ENCODE measurements around the gene GMCL2.
"Not testable (repeated sequence)": the region's sequence is repeated elsewhere in the genome, so short reads cannot be mapped to it uniquely, and the experiment has no call there.

Gene GMCL2

DNA sequence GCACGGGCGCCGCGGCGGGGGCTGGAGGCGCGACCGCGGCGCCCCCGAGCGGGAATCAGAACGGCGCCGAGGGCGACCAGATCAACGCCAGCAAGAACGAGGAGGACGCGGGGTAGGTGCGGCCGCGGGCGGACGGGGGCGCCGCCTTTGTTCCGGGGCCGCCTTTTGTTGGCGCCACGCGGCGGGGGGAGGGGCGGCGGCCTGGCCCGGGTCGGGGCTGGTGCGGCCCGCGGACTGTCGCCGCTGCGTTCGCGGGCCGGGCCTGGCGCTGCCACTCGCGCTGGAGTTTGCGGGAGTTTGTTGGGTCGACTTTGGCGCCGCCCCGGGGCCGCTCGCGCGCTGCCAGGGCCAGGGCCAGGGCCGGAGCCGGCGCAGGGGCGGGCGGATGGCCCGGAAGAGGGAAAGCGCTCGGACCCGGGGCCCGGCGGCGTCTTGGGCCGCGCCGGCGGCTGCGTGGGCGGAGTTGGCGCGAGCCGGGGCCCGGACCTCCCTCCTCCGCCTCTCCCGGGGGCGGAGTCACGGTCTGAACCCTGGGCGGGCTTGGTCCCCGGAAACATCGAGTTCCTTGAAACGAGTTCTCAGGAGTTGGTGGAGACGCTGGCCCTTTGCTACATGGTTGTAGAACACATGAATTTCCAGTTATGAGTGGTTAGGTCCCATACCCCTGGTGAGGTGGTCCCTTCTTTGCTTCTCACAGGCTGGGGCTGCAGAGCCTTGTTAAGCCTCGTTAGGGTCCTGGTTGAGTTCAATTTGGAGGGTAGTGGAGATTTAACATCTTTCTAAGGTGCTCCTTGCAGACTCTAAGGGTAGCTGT lies 18.0 kb upstream of the GMCL2 start:
- DNase-seq: peak; percentile 71

DNA sequence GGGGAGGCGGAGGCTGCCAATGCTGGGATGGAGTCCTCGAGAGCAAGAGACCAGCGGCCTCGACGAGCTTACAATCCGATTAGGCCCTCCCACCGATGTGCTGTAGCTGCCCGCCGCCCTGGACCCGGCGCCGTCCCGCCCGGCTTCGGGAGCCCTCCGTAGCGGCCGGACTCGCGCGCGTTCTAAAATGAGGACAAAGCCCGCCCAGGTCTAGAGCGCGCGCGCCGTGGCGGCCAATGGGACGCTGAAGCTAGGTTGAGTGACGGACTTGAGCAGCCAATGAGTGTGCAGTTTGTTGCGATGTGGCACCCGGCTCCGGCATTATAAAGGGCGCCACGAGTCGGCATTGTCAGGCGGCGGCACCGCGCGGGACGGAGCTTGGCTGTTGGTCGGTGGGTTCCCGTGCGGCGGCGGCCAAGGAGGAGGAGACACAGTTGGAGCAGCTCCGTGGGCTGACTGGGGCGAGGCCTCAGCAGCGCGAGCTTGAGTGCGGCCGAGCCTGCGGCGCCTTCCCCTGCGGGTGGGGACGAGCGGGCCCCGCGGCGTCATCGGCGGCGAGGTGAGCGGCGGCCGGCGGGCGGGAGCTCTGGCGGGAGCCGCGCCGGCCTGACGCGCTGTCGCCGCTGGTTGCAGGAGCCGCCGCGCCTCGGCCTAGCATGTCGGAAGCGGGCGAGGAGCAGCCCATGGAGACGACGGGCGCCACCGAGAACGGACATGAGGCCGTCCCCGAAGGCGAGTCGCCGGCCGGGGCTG lies 17.2 kb upstream of the GMCL2 start, which contains the start of gene HNRNPAB:
Gene HNRNPAB, plus strand, starts transcription at position 352 of the 753 bp plus-strand sequence. Its CDS starts 305 bp downstream, at position 657.
- DNase-seq: peak; percentile 97

DNA sequence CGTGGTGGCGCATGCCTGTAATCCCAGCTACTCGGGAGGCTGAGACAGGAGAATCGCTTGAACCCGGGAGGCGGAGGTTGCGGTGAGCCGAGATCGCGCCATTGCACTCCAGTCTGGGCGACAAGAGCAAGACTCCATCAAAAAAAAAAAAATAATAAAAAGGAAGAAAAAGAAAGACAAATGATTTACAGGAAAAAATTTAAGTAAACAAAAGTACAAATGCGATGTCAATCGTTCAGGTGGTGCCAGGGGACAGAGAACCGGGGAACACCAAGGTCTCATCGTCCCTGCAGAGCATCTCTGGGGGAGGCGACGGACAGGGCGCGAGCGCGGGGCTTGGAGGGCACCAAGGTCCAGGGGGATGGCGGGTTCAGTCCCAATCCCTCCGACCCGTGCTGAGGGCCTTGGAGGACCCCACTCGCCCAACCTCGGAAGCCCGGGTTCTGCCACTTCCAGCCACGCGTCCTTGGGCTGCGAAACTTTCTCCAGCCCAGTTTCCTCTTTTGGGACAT lies 16.6 kb upstream of the GMCL2 start:
- no peak for DNase-seq

DNA sequence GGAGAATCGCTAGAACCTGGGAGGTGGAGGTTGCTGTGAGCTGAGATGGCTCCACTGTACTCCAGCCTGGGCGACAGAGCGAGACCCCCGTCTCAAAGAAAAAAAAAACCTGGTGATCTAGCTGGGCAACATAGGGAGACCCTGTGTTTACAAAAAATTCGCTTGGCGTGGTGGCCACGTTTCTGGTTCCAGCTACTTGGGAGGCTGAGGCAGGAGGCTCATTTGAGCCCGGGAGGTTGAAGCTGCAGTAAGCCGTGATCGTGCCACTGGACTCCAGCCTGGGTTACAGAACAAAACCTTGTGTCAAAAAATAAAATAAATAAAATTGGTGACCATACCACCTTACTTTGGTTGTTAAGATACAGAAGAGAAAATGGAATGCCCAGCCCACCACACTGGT lies 15.4 kb upstream of the GMCL2 start:
- DNase-seq: no peak

DNA sequence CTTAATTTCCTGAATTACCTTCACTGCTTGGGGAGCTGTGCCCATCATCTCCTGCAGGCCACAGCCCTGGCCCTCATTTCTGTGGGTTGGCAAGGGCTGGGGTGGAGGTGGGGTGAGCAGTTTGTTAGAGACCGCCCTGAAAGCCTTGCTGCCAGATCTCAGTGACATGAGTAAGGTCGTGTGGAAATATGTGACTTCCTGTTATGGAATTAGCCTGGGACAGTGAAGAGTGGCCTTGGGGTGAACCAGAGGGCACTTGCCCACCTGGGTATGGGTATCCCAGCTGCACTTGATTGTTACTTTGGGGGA lies 14.7 kb upstream of the GMCL2 start:
- no peak for DNase-seq

DNA sequence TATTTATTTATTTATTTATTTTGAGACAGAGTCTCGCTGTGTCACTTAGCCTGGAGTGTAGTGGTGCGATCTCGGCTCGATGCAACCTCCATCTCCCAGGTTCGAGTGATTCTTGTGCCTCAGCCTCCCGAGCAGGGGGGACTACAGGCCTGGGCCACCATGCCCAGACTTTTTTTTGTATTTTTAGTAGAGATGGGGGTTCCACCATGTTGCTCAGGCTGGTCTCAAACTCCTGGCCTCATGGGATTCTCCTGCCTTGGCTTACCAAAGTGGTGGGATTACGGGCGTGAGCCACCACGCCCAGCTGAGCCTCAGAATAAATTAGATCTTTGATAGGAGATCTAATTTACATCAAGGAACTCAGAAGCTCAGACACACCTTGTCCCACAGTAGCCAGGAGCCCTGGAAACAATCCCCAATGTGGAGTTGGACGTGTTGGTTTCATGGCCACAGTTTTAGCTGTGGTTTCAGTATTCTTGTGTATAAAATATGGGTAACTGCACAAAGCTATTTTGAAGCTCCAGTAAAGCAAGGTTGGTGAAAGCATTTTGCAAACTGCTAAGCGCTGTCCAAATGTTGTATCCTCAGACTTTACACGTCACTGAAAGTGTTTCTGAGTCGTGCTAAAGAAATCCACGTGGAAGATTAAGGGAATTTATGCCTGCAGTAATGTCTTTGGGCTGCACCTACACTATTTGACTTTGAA lies 14.2 kb upstream of the GMCL2 start:
- DNase-seq: no peak

DNA sequence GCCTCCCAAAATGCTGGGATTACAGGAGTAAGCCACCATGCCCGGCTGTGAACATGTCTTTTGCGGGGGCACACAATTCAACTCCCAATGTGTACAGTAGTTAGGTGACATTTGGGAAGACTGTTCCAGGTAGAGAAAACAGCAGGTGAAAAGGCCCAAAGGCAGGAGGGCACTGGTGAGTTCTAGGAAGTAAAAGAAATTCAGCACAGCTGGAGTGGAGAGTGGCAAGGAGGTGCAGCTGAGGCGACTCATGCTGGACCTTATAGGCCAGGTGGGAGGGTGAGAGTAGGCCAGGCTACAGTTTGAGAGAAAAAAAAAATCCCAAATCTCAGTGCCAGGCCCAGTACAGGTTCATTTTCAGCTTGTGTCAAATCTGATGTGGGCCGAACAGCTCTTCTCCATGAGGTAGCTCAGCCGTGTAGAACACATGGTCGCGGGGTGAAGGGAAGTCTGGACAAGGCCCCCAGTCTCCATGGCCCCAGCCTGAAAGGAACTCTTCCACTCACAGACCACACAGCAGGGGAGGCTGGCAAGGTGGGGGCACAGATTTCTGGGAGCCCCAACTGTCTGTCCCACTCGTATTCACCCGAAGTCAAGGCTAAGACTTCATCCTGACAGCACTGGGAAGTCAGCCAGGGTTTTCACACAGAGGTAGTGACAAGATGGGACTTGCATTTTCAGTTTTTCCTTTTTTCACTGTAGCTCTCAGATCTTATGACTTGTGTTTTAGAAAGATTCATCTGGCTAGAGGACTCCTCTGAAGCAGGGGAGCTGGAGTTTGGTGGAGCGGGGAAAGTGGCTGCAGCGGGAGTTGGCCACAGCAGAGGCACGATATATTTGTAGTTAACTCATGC lies 12.6 kb upstream of the GMCL2 start:
- DNase-seq: no peak

DNA sequence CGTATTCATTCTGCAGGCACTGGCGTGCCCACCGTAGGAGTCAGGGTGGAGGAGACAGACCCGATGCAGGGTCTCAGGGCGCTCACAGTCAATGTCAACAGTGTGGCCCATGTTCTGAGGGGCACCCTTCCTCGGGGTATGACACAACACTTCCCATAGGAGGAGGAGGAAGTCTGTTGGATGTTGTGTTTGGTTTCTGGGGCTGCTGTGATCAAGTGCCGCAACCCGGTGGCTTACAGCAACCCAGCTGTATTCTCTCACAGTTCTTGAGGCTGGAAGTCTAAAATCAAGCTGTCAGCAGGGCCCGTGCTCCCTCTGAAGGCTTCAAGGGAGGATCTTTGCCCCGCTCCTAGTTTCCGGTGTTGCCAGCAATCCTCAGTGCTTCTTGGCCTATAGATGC lies 11.5 kb upstream of the GMCL2 start:
- DNase-seq: no peak

DNA sequence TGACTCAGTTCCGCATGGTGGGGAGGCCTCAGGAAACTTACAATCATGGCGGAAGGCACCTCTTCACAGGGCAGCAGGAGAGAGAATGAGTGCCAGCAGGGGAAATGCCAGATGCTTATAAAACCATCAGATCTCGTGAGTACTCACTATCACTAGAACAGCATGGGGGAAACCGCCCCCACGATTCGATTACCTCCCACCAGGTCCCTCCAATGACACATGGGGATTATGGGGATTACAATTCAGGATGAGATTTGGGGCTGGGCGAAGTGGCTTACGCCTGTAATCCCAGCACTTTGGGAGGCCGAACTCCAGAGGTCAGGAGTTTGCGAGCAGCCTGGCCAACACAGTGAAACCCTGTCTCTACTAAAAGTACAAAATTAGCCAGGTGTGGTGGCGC lies 11.0 kb upstream of the GMCL2 start:
- DNase-seq: not testable (repeated sequence)

DNA sequence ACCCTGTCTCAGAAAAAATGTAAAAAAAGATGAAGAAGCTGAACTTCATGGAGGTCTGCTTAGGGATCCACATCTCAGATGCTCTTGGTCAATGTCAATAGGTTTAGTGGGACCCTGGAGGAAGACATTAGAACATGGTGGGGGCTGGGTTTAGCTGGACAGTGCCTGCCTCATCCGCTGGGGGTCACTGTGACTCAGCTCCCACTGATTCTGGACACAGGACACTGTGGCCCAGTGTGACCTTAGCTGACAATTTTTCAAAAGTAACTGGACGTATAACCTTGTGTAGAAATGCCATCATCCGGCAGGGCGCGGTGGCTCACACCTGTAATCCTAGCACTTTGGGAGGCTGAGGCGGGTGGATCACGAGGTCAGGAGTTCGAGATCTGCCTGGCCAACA lies 9.8 kb upstream of the GMCL2 start:
- no peak for DNase-seq

DNA sequence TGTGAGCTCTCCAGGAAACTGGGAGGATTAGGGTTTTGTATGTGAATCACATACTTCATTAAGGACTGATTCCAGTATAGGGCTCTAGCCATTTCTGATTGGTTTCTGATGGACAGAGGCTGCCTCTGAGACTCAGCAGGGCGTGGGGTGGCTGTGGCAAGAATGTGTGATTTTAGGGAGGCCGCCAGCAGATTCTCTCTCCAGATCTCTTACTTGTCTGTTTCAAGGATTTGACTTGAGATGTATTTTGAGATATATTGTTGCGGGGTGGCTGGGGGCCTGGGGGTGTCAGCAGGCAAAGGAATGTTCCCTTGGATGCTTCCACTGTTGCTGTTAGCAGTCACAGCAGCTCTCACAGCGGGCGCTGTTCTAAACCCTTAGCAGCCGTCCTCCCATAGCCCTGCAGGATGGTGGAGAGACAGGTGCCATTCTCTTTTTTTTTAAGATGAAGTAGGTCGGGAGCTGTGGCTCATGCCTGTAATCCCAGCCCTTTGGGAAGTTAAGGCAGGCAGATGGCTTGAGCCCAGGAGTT lies 9.2 kb upstream of the GMCL2 start:
- no peak for DNase-seq

DNA sequence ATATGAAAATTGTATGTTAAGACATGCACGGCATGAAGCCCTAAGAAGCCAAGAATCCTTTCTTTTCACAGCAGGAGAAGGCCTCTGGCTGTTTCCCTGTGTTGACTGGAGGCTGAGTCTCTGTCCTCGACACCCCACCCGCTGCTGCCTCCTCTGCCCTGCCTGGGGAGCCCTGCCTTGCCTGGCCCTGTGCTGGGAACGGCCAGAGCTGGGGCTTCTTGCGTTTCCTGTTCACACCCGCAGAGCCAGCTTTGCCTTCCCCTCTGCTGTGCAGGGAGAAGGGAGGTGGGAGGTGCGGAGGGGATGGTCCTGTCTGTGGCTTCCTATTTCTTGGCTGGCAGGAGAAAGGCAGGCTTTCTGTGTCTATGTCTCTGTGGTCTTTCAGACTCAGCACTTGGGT lies 6.9 kb upstream of the GMCL2 start:
- DNase-seq: no peak

DNA sequence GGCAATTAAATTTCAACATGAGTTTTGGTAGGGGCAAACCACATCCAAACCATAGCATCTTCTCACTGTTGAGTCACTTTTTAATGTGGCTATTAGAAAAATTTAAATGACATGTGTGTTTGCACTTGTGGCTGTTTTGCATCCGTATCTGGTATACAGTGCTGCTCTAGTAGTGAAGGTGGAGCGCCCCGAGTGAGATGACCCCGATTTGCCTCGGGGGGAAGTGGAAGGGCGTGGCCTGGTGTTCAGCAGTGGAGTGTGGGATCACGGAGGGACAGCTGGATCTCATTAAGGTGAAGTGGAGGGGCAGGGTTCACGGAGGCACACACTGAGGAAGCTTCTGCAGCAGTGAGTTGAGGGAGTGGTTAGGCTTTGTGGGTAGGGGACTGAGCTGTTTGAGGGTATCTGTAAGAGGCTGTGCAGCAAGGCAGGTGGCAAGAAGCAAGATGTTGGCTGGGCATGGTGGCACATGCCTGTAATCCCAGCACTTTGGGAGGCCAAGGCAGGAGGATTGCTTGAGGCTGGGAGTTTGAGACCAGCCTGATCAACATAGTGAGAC lies 6.2 kb upstream of the GMCL2 start:
- DNase-seq: no peak

DNA sequence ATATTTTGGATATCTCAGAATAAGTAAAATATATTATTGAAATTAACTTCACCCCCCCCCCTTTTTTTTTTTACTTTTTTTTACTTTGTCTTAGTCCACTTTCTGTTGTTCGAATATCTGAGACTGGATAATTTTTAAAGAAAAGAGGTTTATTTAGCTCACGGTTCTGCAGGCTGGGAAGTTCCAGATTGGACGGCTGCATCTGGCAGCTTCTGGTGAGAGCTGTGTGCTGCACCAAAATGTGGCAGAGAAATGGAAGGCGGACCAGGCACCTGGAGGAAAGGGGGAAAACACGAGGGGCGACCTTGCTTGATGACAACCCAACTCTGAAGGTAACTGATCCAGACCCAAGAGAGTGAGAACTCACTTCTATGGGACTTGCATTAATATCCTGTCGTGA lies 5.6 kb upstream of the GMCL2 start:
- DNase-seq: no peak

DNA sequence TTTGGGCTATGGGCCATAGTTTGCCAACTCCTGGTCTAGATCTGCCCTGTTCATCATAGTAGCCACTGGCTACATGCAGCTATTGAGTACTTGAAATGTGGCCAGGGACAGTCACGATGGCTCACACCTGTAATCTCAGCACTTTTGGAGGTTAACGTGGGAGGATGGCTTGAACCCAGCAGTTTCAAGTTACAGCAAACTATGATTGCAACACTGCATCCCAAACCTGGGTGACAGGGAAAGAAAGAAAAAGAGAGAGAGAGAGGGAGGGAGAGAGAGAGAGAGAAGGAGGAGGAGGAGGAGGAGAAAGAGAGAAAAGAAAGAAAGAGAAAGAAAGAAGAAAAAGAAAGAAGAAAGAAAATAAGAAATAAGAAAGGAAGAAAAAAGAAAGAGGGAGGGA lies 5.1 kb upstream of the GMCL2 start:
- DNase-seq: no peak

DNA sequence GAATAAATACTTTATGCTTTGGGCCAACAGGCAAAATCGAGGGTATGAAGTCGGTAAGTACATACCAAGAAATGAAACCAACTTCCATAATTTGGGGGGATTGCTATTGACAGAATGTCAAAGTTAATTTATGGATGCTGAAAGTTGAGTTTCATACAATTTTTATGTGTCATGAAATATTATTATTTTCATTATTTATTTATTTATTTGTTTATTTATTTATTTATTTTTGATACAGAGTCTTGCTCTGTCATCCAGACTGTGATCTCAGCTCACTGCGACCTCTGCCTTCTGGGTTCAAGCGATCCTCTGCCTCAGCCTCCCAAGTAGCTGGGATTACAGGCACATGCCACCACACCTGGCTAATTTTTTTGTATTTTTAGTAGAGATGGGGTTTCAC lies 4.5 kb upstream of the GMCL2 start:
- DNase-seq: no peak

DNA sequence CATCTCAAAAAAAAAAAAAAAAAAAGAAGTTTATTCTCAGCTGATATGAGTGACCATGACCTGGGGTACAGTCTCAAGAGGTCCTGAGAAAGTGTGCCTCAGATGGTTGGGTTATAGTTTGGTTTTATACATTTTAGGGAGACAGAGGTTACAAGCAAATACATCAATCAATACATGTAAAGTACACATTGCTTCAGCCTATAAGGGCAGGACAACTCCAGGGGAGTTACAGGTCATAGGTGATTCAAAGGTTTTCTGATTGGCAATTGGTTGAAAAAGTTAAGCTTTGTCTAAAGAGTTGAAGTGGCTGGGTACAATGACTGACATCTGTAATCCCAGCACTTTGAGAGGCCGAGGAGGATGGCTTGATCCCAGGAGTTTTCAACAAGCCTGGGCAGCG lies 2.3 kb upstream of the GMCL2 start:
- DNase-seq: no peak

DNA sequence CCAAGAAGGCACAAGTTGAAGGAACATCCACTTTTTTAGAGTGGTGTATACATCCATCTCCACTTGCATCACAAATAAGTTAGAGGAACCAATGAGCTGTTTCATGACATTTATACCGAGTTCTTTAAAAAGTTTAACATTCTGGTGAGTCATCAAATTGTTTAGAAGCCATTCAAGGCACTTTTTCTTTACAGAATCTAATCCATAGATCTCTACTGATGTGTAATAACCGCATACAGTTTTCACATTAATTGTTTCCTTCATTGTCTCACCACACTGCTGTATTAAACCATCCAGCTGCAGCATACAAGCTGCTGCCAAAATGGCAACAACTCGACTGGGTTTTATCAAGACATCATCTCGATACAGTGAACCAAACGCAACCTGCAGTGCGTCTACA lies 744 bp downstream of the GMCL2 start:
- DNase-seq: no peak

DNA sequence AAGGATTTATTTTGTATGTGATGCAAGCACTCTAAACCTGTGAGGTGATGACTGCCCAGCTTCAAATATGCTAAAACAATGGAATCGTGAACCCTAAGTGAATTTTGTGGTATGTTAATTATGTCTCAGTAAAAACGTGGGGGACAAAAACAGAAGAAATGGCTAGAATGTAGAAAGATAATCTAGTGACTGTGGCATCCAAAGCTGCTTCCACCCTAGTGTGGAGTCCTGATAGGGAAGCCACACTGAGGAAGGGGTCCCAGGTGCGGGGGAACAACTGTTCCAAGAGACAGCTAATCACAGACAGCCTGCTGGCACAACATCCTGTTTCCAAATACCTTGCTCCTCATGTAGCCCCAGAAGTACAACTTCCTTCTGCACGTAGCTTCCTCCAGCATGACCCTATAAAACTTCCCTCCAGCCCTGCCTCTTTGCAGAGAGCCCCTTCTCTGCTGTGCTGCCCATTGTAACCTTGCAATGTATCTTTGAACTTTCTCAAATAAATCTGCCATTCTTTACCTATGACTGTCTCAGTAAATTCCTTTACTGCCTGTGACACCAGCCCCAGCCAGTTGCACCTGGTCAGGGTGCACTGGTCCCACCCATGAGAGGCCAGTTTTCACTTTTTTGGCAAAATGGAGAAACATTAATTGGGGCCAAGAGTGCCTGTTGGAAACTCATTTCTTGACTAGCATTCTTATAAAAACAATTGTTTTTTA lies 4.9 kb downstream of the GMCL2 start:
- no peak for DNase-seq

DNA sequence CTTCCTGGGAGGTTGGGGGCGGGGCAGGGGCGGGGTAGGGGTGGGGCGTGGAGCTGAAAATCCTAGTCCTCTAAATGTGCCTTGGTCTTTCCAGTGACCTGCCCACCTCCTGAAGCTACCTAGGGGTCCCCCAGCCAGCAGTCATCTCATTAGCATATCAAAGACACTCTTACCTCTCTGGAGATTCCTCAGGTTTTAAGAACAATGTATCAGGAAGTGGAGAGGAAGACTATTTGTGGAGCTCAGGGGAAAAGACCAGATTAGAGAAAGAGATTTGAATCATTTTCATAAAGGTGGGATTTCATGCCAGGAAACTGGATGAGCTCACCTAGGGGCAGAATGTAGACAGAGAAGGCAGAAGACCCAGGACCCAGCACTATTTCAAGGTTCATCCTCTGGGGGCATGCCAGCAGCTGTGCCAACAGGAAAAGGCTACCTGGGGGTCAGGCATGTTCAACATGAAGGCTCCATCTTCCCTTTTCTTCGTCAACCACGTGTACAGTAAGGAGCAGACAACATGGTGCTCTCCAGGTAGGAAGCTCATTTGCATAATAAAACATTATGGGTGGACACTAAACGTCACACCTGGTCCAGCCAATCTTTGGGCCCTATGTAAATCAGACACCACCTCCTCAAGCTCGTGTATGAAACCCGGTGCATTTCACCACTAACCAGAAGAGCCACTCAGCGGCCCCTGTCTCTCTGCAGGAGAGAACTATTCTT lies 6.9 kb downstream of the GMCL2 start:
- no peak for DNase-seq

DNA sequence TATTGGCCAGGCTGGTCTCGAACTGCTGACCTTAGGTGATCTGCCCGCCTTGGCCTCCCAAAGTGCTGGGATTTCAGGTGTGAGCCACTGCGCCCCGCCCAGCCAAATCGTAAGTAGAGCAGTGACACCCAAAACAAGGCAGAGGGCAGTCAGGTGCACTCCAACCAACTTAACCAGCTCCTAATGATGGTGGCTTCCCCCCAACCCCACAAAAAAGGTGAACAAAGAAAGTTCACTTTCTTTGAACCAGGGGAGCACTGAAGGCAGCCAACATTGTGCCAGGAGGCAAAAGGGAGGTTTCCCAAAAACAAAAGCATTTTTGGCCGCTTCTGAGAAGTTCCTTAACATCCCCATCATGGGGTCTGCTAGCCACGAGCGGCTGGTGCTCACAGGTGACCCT lies 9.6 kb downstream of the GMCL2 start:
- no peak for DNase-seq

Measured in CD4-positive, alpha-beta T cell treated with Interleukin-21 for 1 hour (primary cell).